NCI-H510A (cell line): ENCODE results near the gene EXOC3L2.
"Not testable (repeated sequence)": the region's sequence is repeated elsewhere in the genome, so short reads cannot be mapped to it uniquely, and the experiment has no call there.

Experiments
- DNase-seq: peaks from one replicate; lab custom pipeline; 2025; lab: John Stamatoyannopoulos, UW

The EXOC3L2 gene

DNA sequence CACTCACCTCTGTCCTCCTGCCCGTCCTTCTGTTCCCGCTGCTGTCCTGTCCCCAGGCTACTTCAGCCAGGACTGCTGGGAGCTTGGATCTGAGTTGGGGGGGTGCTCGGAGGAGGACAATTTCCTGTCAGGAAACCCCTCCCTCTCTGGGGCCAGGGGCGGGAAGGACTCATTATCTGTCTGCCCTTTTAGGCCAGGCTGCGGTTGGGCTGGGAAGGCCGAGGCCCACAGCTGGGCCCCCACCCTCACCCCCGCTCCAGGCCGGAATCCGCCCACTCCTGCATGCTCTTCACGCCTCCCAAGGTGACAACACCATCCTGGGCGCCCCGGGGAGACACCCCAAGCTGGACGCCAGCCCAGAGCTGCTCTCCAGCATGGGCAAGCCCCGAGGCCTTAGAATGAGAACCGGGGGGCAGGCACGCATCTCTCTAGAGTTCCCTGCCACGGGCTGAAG lies at the start of gene EXOC3L2:
EXOC3L2 (minus strand) TSS at position 74 of the 454 bp plus-strand sequence. CDS start 6,362 bp downstream, outside the sequence.
- DNase-seq = no peak

DNA sequence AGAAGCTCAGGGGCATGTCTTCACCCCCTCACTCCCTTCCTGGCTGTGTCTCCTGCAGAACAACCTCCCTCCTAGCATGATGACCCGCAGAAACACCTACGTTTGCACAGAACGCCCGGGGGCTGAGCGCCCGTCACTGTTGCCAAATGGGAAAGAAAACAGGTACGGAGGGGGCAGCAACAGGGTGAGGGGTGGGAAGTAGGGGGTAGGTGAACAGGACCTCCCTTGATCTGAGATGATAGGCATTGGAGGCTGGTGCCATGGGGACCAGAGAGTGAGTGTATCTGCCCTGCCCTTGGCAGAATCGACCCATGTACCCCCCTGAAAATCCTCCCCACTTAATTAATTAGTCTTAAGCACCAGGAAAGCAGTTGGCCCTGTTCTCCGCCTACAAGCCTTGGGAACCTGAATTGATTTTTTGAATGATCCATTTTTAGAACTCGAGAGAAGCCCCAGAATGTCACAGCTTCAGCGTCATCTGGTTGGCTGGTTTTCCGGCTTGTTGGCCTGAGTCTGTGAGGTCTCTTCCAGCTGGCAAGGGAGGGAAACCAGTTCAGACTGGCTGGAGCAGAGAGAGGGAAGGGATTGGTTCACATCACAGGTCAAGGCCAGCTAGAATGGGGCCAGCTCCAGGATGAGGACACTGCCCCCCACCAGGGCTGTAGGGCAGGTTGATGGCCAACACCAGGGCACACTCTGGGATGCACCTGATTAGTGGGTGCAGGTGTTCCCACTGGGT lies 49.3 kb upstream of the EXOC3L2 start:
- DNase-seq = no peak

DNA sequence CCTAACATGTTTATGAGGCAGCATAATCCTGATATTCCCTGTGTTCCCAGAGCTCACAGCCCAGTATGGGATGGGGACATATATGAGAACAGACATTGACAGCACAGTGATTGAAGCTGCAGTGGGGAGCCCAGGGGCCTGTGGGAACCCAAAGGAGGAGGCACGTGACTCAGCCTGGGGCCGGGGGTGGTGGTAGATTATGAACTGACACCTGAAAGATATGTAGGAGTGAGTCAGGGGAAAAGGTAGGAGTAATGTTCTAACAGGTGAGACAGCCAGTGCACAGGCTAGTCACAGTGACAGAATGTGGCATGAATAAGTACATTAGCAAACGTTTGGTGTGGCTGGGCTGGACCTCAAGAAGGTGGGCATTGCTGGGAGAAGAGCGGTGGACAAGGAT lies 48.5 kb upstream of the EXOC3L2 start:
- no peak for DNase-seq

DNA sequence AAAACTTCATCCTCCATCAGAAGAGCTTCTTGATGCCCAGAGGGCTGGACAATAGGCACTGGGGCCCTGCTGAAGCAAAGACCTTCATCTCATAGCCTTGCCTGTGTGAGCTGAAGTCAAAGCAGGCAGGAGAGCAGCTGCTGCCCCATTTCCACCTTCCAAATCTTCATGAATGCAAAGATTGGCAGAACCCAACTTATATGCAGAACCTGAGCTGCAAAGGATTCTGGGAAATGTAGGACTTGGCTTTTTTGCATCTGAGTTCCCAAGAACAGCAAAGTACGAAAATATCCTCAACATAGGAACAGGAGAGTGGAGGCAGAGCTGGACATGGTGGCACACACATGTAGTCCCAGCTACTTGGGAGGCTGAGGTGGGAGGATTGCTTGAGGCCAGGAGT lies 46.6 kb upstream of the EXOC3L2 start:
- no peak for DNase-seq

DNA sequence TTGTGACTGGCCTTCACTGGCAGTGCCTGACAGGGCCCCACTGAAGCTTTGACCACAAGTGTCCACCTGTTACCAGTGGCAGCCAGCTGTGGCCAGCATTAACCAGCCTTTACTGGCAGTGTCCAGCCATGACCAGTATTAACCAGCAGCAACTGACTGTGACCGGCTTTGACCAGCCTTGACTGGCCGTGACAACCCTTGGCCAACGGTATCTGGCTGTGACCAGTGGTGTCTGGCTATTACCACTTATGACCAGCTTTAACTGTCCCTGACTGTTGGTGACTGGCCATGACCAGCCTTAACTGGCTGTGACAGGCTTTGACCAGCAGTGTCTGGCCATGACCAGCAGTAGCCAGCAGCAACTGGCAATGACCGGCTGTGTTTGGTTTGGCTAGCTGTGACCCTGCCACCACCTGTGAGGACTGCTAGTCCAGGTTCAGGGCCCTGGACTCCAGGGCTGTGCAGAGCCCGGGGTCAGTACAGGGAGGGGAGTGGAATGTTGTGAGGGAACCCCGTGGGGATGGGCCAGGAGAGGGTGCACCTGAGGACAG lies 45.2 kb upstream of the EXOC3L2 start:
- DNase-seq = no peak

DNA sequence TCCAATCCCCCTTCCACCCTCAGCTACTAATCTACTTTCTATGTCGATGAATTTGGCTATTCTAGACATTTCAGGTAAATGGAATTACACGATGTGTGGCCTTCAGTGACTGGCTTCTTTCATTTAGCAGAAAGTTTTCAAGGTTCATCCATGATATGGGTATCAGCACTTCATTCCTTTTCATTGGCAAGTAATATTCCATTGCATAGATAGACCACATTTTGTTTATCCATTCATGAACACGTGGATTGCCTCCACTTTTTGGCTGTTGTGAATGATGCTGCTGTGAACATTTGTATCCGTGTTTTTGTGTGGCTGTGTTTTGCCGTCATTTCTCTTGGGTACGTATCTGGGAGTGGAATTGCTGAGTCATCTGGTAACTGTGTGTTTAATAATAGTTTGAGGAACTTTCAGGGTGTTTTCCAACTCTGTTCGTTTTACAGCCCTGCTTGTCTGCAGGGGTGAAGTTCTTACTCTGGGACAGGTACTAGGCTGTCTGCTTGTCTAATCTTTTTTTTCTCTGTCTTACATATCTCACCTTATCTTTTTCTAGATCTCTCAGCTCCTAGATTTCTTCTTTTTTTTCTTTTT lies 38.3 kb upstream of the EXOC3L2 start:
- DNase-seq = no peak

DNA sequence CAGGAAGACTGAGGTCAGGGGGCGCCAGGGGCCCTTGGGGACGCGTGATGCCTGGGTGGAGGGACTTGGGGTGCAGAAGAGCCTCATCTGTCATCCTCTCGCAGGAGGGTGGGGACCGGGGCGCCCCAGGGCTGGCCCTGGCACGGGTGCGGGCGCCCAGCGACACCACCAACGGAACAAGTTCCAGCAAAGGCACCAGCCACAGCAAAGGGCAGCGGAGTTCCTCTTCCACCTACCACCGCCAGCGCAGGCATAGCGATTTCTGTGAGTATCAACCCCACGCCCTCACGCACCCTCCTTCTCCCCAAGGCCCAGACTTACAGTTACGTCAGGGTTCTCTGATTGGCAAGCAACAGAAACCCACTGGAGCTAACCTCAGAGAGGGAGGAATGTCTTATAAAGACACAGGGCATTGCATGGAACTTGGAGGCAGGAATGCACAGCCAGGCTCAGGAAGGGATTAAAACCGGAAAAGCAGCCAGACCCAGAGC lies 35.3 kb upstream of the EXOC3L2 start:
- DNase-seq = no peak

DNA sequence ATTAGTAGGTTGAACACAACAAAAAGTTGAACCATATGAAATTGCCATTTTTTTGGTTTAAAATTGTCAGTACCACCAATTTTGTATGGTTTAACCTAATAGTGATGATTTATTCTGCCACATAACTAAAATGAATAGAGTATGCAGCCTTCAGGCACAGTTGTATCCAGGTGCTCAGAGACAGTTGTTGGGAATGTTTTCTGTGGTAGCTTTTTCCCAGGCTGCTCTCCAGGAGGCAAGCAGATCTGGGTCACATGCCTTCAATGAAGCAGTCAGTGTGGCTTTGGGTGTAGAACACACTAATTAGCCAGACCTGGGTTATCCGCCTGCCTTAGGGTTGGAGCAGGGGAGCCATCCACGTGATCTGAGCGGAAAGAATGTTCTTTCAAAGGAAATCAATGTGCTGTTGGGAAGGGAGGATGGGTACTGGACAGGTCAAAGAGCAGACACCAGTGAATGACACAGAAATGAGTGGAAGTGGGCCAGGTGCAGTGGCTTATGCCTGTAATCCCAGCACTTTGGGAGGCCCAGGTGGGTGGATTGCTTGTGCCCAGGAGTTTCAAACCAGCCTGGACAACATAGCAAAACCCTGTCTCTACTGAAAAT lies 34.5 kb upstream of the EXOC3L2 start:
- DNase-seq = no peak

DNA sequence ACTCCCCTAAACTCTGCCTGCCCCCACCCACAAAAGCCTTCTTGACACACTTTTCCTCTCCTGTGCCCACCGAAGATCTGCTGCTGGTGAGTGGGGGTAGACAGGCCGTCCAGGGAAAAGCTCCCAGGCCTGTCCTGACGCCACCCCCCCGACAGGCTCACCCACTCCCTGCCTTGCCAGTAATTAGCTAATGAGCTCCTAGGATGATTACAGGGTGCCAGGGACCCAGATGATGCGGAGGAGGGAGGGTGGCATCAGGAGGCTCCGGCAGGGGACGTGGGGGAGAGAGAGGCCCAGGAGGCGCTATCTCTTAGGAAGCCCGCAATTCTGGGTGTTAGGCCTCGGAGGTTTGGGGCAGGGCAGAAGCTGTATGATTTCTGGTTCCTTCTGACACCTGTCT lies 32.9 kb upstream of the EXOC3L2 start:
- DNase-seq = no peak

DNA sequence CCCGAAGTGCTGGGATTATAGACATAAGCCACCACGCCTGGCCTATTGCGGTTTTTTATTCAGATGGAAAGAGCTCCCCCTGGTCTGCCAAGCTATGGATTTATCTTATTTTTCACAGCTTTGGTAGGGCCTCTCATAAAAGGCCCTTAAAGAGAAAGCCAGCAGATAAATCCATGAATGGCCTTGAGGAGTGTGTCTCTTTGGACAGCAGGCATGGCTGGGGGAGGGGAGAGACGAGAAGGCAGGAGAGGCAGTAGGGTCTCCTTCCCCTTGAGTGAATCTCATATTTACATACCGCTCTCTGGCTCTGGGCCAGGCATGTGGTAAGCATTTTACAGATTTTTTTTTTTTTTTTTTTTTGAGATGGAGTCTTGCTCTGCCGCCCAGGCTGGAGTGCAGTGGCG lies 31.1 kb upstream of the EXOC3L2 start:
- peak; percentile 50 for DNase-seq

DNA sequence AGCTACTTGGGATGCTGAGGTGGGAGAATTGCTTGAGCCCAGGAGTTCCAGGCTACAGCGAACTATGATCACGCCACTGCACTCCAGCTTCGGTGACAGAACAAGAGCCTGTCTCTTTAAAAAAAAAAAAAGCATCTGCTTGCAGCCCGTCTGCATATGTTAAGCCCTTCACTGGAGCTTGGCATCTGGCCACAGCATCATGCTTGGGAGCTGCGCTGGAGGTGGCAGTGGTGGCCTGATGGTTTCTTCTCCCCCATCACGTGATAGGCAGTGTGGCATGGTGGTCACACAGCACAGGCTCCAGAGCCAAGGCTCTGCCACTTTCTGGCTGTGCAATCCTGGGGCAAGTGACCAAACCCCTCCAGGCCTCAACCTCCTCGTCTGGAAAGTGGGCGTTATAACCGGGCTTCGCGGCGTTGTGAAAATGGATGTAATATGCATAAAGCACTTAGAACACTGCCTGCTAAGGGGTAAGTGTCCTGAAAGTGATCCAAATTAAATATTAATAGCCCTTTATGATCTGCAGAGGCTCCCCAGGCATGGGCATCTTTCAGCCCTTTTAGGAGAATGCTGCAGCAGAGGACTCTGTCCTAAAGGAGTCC lies 30.3 kb upstream of the EXOC3L2 start:
- peak; percentile 44 for DNase-seq

DNA sequence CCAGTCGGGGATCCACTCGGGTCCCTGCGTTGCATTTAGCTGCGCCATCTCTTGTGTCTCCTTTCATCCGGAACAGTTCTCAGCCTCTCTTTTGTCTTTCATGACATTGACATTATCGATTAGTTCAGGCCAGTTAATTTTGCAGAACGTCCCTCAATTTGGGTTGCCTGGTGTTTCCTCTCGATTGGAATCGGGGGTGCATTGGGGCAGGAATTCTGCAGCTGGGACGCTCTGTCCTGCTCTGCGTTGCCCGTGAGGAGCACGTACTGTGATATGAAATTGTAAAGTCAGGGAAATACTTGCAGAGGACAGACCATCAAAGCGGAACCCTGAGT lies 28.3 kb upstream of the EXOC3L2 start:
- no peak for DNase-seq

DNA sequence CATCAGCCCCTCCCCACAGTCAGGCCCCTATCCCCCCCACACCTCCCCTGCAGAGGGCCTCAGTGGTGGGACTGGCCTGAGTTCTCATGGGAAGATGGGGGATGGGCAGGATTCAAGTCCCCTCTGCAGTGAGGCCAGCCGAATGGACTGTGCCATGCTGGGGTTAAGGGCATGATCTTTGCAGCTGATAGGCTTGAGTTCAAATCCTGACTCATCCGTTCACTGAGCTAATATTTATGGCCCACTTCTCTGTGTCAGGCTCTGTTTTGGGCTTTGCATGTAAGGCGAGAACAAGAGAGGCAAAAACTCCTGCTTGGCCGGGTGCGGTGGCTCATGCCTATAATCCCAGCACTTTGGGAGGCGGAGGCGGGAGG lies 26.5 kb upstream of the EXOC3L2 start:
- no peak for DNase-seq

DNA sequence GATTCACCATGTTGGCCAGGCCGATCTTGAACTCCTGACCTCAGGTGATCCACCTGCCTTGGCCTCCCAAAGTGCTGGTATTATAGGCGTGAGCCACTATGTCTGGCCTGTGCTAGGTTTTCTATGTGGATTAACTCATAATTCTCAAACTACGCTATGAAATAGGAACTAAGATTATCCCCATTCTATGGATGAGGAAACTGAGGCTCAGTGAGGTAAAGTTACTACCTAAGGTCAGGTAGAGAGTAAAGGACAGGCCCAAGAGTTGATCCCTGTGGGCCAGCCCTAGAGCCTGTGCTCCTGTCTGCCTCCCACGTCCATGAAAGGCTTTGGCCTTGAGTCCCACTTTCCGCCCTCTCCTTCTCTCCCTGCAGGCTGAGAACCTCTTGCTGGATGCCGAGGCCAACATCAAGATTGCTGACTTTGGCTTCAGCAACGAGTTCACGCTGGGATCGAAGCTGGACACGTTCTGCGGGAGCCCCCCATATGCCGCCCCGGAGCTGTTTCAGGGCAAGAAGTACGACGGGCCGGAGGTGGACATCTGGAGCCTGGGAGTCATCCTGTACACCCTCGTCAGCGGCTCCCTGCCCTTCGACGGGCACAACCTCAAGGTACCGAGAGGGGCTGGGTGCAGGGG lies 26.0 kb upstream of the EXOC3L2 start:
- no peak for DNase-seq

DNA sequence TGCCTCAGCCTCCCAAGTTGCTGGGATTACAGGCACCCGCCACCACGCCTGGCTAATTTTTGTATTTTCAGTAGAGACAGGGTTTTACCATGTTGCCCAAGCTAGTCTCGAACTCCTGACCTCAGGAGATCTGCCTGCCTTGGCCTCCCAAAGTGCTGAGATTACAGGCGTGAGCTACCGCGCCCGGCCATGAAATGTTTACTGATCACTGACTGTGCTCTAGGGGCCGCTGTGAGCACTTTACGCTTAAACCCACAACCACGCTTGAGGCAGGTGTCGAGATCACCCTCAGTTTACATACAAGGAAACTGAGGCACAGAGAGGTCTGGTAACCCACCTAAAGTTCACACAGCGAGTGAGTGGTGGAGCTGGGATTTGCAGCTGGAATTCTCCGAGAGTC lies 24.7 kb upstream of the EXOC3L2 start:
- not testable (repeated sequence) for DNase-seq

DNA sequence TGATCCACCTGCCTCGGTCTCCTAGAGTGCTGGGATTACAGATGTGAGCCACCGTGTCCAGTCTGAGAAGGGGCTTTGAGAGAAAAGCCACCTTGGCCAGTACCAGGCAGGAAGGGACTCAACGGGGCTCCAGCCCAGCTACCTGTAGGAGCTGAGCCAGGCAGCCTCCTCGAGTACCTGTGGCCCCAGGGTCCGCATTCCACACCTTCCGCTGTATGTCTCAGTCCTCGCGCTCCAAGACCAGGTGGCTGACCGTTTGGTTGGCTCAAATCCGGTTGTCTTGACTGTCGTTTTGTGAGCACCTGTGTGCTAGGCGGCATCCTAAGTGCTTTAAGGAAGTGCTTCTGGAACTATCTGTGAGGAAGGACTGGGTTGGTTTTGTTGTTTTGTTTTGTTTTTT lies 22.1 kb upstream of the EXOC3L2 start:
- DNase-seq = no peak

DNA sequence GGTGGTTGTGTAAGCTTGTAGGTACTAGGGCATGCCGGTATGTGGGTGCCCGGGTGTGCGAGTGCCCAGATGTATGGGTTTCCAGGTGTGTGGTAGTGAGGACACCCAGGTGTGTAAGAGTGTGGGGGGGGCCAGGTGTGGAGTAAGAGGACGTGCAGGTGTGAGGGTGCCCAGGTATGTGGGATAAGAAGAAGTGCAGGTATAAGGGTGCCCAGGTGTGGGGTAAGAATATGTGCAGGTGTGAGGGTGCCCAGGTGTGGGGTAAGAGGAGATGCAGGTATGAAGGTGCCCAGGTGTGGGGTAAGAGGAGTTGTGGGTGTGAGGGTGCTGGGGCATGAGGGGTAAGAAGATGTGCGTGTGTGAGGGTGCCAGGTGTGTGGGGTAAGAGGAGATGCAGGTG lies 20.2 kb upstream of the EXOC3L2 start:
- no peak for DNase-seq

DNA sequence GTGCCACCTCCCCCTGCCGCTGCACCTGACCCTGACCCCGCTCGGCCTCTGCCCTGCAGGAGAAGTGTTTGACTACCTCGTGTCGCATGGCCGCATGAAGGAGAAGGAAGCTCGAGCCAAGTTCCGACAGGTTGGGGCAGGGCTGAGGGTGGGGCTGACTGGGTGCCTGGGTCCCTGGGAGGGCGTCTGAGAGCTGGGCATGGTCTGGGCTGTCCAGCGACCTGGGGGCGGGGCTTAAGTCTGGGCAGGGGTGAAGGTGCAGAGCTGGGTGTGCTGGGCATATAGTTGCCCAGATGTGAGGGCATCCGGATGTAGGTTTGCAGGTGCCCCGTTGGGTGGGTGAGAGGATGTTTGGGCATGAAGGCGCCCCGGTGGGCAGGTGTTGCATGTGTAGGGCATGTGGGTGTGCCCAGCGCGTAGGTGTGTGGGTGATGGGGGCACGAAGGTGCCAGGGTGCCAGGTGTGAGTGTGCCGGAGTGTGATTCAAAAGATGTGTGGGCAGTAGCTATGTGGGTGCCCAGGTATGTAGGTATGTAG lies 19.6 kb upstream of the EXOC3L2 start:
- DNase-seq = no peak

DNA sequence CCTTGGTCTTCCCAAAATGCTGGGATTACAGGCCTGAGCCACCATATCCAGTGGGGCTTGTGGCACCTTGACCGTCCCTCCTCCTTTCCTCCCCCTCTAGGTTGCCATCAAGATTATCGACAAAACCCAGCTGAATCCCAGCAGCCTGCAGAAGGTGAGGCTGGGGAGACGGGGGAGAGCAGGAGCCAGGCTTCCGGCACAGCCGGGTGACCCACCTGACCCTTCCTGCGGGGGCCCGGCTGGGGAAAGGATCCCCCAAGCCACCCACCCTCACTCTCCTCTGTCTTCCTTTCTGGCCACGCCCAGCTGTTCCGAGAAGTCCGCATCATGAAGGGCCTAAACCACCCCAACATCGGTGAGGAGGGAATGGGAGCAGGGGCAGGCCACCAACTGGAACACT lies 17.8 kb upstream of the EXOC3L2 start:
- DNase-seq = no peak

DNA sequence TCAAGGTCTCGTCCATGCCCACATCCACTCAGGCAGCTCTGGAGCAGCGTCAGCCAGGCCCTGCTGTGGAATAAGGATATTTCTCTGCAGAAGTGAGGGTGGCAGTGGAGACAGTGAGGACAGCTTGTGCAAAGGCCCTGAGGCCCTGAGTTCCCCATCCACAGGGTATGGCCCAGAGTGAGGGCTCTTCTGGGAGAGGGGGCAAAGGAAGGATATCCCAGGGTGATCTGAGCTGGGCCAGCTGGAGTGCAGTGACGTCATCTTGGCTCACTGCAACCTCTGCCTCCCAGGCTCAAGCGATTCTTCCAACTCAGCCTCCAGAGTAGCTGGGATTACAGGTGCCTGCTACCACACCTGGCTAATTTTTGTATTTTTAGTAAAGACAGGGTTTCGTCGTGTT lies 17.4 kb upstream of the EXOC3L2 start:
- no peak for DNase-seq

DNA sequence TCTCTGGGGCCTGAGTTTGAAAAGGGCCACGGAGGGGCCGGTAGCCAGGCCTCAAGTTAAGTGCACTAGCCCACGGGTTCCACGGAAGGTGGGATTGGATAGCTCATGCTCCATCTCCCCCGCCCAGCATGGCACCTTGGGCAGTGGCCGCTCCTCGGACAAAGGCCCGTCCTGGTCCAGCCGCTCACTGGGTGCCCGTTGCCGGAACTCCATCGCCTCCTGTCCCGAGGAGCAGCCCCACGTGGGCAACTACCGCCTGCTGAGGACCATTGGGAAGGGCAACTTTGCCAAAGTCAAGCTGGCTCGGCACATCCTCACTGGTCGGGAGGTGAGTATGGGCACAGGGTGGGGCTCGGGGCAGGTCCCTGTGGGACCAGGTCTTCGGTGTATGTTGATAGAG lies 13.7 kb upstream of the EXOC3L2 start:
- no peak for DNase-seq

DNA sequence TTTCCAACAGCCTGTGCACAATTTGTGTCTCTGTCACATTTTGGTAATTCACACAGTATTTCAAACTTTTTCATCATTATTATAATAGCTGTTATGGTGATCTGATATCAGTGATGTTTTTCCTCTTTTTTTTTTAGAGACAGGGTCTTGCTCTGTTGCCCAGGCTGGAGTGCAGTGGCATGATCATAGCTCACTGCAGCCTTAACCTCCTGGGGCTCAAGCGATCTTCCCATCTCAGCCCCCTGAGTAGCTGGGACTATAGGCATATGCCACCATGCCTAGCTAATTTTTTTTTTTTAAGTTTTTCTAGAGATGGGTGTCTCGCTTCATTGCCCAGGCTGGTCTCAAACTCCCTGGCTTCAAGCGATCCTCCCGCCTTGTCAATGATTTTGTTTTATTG lies 11.6 kb upstream of the EXOC3L2 start:
- DNase-seq = no peak
